ENCODE measurements around the gene PRR35. TPM values are rescaled to one million over a fixed set of nuclear protein-coding genes. Genes with fewer than 3 reads are reported as not detected.

The PRR35 gene
- total RNA-seq, 2 experiments from 2014 or later = not detected

DNA sequence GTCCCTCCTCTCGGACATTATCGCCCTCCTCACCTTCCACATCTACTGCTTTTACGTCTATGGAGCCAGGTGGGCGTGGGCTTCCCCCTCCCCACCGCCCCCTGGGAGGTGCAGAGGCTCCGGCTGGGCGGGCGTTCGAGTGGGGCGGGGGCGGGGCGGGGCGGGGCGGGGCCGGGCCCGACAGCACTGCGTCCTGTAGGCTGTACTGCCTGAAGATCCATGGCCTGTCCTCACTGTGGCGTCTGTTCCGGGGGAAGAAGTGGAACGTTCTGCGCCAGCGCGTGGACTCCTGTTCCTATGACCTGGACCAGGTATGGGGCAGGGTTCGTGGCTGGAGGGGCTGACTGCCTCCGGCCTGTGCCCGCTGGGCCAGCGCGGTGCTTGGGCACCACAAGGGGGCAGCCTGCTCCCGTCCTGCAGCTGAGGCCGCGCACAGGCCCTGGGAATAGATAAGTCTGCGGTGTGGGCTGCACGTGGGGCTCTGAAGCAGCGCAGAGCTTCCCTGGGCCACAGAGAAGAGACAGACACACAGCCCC, 18.7 kb downstream of the PRR35 start:
- CTCF ChIA-PET = interaction anchor here (0.6 to 0.9 kb wide), 2 partner anchors 31 to 534 kb away, joined by 3 read pairs; no protein-coding TSS in a partner anchor
- H3K36me3 Mint-ChIP-seq (ENCODE audit: low read depth) = no peaks in the 10 kb centered on the region
- H3K4me1 Mint-ChIP-seq = peaks cover 3% of the 10 kb centered on the region
- no peak overlapping the region for H3K4me3 Mint-ChIP-seq
- peak; percentile 77 for DNase-seq
- no peaks in the 10 kb centered on the region for H3K9me3 Mint-ChIP-seq
- H3K27ac Mint-ChIP-seq = no peak overlapping the region
- POLR2A ChIA-PET = interaction anchor here (0.9 to 1.0 kb wide), 2 partner anchors 9 to 89 kb away, joined by 4 to 6 read pairs; partner anchors contain the start of gene RHOT2
- H3K27me3 Mint-ChIP-seq = no peaks in the 10 kb centered on the region

DNA sequence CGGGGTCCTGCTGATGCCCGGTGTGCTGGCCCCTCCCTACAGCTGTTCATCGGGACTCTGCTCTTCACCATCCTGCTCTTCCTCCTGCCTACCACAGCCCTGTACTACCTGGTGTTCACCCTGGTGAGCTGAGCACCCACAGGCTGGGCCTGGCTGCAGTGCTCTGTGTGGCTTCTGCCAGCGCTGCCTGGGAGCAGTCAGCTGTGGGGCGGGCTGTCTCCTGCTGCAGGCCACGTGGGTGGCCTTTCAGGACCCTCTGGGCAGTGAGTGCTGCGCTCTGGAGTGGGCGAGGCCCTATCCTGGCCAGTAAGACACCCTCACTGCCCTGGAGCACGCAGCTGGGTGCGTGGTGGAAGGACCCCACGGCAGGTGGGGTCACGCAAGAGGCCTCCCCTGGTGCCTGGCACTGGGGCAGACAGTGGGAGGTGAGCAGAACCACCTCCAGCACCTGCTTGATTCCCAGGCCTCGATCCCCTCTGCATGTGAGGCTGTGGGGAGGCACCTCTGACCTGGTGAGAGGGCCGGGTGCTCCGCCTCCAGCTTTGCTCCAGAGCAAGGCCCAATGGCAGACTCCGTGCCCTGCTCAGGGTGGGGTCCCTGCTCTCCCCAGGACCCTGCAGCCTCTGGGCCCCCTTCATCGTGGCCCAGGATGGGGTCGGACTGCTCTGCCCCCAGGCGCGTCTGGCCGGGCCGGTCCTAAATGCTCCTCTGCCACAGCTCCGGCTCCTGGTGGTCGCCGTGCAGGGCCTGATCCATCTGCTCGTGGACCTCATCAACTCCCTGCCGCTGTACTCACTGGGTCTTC, 20.1 kb downstream of the PRR35 start:
- Mint-ChIP-seq H3K9me3 (no peaks in the 10 kb centered on the region), H3K36me3 (ENCODE audit: low read depth) (no peaks in the 10 kb centered on the region), H3K4me1 (peaks cover 3% of the 10 kb centered on the region), H3K4me3 (no peak overlapping the region), H3K27ac (no peak overlapping the region), H3K27me3 (no peaks in the 10 kb centered on the region)
- no peak for DNase-seq
- ChIA-PET POLR2A (interaction anchor here (0.9 kb wide), 1 partner anchor 53 kb away, joined by 3 read pairs; the partner anchor contains the start of gene CAPN15), CTCF (no interaction called here)

DNA sequence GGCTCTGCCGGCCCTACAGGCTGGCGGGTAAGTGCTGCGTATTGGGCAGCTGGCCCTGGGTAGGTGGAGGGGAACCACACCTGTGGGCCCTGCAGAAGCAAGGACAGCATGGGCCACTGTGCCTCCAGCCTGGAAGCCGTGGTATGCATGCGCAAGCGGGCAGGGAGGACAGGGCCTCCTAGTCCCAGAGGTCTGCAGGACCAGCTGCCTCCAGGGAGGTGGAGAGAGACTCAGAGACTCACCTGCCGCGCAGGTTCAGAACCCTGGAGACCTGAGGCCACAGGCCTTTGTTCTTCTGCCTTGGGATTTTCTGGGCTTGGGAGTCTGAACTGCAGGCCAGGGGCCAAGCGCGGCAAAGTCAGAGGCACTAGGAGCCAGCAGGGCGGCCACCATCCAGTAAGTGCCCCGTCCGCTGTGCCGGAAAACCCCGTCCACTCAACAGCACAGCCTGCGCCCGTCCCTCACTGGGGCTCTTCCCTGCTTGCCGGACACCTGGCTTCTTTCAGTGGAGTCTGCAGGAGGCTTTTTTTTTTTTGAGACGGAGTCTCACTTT, 20.8 kb downstream of the PRR35 start:
- Mint-ChIP-seq H3K36me3 (ENCODE audit: low read depth) (no peaks in the 10 kb centered on the region), H3K4me1 (peaks cover 3% of the 10 kb centered on the region), H3K9me3 (no peaks in the 10 kb centered on the region), H3K27ac (no peak overlapping the region), H3K27me3 (no peaks in the 10 kb centered on the region), H3K4me3 (no peak overlapping the region)
- ChIA-PET POLR2A (interaction anchor here (0.9 kb wide), 1 partner anchor 54 kb away, joined by 3 read pairs; the partner anchor contains the start of gene CAPN15), CTCF (no interaction called here)
- no peak for DNase-seq

DNA sequence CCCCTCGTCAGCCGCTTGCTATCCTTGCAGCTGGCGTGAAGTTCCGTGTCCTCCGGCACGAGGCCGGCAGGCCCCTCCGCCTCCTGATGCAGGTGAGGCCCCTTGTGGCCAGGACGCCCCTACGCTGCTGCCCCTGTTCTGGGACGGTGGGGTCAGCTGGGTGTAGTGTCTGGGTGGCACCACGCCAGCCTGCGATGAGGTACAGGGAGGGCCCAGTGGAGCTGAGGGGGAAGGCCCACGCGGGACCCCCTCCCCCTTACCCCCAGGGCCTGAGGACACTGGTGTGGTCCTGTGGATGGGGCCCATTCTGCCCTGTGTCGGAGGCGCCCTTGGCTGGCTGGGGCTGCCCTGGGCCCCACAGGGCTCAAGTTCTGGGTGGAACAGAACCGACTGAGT, 22.0 kb downstream of the PRR35 start:
- POLR2A ChIA-PET = no interaction called here
- DNase-seq = no peak
- H3K27ac Mint-ChIP-seq = no peak overlapping the region
- no peak overlapping the region for H3K4me3 Mint-ChIP-seq
- H3K9me3 Mint-ChIP-seq = no peaks in the 10 kb centered on the region
- no peaks in the 10 kb centered on the region for H3K27me3 Mint-ChIP-seq
- CTCF ChIA-PET = interaction anchor here (0.6 kb wide), 1 partner anchor 61 kb away, joined by 3 read pairs; no protein-coding TSS in a partner anchor
- no peaks in the 10 kb centered on the region for H3K36me3 Mint-ChIP-seq (ENCODE audit: low read depth)
- H3K4me1 Mint-ChIP-seq = peaks cover 7% of the 10 kb centered on the region

DNA sequence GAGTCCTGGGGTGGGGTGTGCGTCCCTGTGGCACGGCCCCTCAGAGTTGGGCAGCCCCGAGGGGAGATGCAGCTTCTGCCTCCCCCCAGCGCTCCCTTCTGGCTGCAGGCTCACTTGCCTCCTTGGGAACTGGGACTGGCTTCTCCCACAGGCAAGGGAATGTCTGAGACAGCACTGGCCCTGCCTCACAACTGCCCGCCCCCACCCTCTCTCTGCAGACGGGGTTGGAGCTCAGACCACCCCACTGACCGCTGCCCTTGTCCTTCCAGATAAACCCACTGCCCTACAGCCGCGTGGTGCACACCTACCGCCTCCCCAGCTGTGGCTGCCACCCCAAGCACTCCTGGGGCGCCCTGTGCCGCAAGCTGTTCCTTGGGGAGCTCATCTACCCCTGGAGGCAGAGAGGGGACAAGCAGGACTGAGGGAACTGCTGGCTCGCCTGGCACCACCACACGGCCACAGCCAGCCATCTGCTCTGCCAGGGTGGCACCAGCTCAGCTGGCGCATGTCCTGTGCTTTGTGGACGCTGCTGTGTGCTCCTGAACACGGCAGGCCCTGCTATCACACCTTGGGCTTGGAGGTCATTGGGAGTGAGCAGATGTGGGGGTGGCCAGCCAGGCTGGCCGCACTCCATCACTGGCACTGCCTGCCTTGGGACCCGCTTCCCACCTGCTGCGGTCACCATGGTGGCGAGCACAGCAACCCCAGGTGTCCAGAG, 22.6 kb downstream of the PRR35 start:
- Mint-ChIP-seq H3K36me3 (ENCODE audit: low read depth) (peaks cover 2% of the 10 kb centered on the region), H3K27me3 (no peaks in the 10 kb centered on the region), H3K9me3 (no peaks in the 10 kb centered on the region), H3K27ac (no peak overlapping the region), H3K4me3 (no peak overlapping the region), H3K4me1 (peaks cover 12% of the 10 kb centered on the region)
- CTCF ChIA-PET = no interaction called here
- no peak for DNase-seq
- POLR2A ChIA-PET = no interaction called here

DNA sequence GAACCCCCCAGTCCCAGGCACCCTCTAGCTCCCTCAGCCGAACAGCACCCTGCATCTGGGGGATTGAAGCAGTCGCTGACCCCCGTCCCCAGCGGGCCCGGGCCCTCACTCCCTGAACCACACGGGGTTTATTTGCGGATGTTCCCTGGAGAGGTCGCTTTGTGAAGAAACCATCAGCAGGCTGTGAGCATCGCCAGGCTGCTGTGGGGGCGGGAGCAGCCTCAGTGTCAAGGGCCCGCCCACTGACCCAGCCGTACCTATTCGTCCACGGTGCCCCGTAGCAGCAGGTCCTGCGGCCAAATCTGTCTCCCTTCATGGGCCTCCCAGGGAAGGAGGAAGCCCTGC, 23.2 kb downstream of the PRR35 start:
- H3K4me3 Mint-ChIP-seq = no peak overlapping the region
- POLR2A ChIA-PET = no interaction called here
- H3K36me3 Mint-ChIP-seq (ENCODE audit: low read depth) = peaks cover 2% of the 10 kb centered on the region
- H3K27ac Mint-ChIP-seq = no peak overlapping the region
- H3K27me3 Mint-ChIP-seq = no peaks in the 10 kb centered on the region
- H3K4me1 Mint-ChIP-seq = peaks cover 16% of the 10 kb centered on the region
- no peaks in the 10 kb centered on the region for H3K9me3 Mint-ChIP-seq
- no peak for DNase-seq
- CTCF ChIA-PET = no interaction called here

DNA sequence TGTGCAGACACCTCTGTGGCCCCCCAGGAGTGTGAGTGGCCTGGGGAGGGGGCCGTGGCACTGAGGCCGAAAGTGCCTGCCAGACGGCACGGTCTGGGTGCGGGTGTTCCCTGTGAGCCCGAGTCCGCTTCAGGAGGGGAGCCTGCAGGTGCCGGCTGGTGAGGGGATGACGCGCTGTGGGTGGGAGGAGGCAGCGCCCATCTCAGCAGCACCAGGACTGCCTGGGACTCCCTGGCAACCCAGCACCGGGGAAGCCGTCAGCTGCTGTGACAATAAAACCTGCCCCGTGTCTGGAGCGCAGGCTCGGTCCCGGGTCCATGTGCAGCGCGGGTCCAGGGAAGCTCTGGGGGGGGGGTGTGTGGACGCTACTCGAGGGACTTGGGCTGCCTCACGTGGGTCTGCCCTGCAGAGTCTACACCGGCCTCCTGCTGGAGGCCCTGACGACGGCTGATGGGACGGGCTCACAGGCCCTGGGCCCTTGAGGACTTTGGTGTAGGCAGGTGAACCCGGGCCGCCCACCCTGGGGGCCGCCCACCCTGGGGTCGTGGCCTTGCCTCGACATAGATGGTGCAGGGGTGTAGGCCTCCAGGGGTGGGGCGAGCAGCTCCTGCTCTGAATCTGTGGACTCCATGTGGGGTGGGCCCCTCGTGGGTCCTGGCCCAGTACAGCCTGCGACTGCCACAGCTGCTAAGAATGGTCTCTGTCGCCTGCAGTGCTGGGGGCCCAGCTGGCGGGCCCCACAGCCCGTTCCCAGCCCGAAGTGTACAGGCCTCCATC, 23.8 kb downstream of the PRR35 start:
- ChIA-PET POLR2A (no interaction called here), CTCF (no interaction called here)
- peaks cover 2% of the 10 kb centered on the region for H3K36me3 Mint-ChIP-seq (ENCODE audit: low read depth)
- DNase-seq = no peak
- H3K27ac Mint-ChIP-seq = no peak overlapping the region
- no peaks in the 10 kb centered on the region for H3K9me3 Mint-ChIP-seq
- no peak overlapping the region for H3K4me3 Mint-ChIP-seq
- peaks cover 15% of the 10 kb centered on the region for H3K4me1 Mint-ChIP-seq
- H3K27me3 Mint-ChIP-seq = no peaks in the 10 kb centered on the region

DNA sequence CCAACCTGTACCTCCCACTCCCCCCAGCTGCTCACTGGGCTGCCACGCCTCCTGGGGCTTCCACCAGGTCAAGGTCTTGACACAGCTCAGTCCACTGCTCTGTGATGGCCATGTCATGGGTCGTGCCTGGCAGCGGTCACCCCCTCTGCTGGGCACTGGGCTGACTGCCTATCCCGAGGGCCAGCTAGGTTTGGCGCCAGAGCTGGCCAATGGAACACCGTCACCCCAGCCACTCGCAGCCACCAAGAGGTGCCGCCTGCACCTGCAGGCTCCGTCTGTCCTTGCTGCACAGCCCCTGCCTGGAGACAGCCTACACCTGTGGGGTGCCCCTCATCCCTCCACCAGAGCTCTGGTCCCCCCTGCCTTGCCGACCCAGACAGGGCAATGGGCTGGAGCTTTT, 25.2 kb downstream of the PRR35 start:
- CTCF ChIA-PET = interaction anchor here (1.0 kb wide), 1 partner anchor 8 kb away, joined by 3 read pairs; no protein-coding TSS in a partner anchor
- Mint-ChIP-seq H3K27ac (no peak overlapping the region), H3K36me3 (ENCODE audit: low read depth) (peaks cover 2% of the 10 kb centered on the region), H3K27me3 (no peaks in the 10 kb centered on the region), H3K4me1 (peaks cover 13% of the 10 kb centered on the region), H3K9me3 (no peaks in the 10 kb centered on the region), H3K4me3 (no peak overlapping the region)
- POLR2A ChIA-PET = interaction anchor here (1.4 kb wide), 1 partner anchor 18 kb away, joined by 3 read pairs; no protein-coding TSS in a partner anchor
- DNase-seq = no peak

DNA sequence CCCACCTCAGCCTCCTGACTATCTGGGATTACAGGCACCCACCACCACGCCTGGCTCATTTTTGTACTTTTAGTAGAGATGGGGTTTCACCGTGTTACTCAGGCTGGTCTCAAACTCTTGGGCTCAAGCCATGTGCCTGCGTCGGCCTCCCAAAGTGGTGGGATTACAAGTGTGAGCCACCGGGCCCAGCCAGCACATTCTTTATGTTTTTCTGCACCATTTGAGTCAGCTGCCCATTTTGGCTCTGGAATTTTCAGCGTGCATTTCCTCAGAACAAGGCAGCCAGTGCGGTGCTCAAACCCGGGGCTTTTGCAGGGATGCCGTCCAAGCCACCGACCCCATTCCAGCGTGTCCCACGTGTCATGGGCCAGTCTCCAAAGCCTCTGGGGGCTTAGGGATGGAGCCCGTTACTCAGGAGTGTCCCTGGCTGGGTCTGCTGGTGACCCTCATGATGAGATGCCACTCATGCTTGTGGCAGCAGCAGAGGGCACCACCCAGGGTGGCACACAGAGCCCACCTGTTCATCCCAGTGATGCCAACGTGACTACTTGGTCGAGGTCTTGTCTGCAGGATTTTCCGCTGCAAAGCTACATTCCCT, 26.0 kb downstream of the PRR35 start:
- CTCF ChIA-PET = interaction anchor here (1.0 kb wide), 1 partner anchor 9 kb away, joined by 3 read pairs; no protein-coding TSS in a partner anchor
- POLR2A ChIA-PET = interaction anchor here (1.4 kb wide), 1 partner anchor 19 kb away, joined by 3 read pairs; no protein-coding TSS in a partner anchor
- DNase-seq = no peak
- Mint-ChIP-seq H3K27me3 (no peaks in the 10 kb centered on the region), H3K4me1 (peaks cover 20% of the 10 kb centered on the region), H3K4me3 (no peak overlapping the region), H3K27ac (no peak overlapping the region), H3K9me3 (no peaks in the 10 kb centered on the region), H3K36me3 (ENCODE audit: low read depth) (peaks cover 2% of the 10 kb centered on the region)

DNA sequence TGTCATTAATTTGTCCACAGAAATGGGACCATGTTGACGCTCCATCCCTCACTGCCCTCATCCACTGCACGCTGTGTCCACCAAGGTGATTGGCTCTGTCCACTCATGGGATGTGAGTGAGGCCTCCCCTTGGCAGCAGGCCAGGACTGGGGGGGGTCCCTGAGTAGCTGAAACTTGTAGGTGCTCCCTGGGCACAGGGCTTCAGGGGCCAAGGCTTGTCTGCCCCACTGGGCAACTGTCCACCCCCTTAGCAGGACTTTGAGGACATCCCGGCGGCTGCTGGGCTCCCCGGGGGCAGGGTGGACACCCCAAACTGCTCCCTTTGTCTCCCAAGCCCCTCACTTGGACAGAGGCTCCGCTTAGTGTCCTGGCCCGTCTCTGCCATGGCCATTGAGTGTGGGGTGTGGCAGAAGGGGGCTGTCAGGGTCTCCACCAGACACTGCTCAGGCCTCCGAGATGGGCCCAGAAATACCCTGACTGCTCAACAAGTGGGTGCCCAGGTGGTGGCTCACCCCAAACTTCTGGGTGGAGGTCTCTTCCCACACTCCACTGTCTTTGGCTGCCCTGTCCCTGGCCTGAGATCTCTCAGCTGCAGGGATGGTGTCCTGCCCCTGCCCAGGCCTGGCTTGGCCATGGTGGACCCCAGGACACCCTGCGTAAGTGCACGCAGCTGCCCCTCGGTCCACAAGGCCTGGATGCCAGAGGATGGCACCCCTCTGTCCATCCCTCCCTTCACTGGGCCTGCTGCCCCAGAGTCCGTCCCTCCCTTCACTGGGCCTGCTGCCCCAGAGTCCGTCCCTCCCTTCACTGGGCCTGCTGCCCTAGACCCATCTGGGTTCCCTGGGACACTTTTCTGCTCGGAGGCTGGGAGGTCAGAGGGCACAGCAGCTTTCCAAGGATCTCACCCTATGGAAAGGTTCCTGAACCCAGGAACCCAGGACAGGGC, 26.7 kb downstream of the PRR35 start:
- DNase-seq = no peak
- peak overlapping the region; percentile 76 for H3K27ac Mint-ChIP-seq
- H3K36me3 Mint-ChIP-seq (ENCODE audit: low read depth) = peaks cover 2% of the 10 kb centered on the region
- peak overlapping the region; percentile 82 for H3K4me3 Mint-ChIP-seq
- H3K4me1 Mint-ChIP-seq = peaks cover 23% of the 10 kb centered on the region
- CTCF ChIA-PET = no interaction called here
- no peaks in the 10 kb centered on the region for H3K9me3 Mint-ChIP-seq
- POLR2A ChIA-PET = interaction anchor here (1.2 to 2.2 kb wide), 4 partner anchors 16 to 109 kb away, joined by 5 to 10 read pairs (median 7); partner anchors contain the start of gene PIGQ
- no peaks in the 10 kb centered on the region for H3K27me3 Mint-ChIP-seq

DNA sequence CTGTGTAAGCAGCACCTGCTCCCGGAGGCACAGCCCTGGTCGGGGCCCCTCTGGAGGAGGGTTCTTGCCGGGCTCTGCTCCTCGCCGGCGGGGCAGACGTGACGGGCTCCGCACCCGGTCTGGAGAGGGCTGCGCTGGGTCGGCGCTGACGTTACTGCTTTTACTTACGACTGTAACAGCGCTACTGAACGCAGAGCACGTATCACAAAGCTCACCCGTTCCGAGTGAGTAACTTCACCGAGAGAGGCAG, 28.4 kb downstream of the PRR35 start:
- POLR2A ChIA-PET = interaction anchor here (0.8 to 2.2 kb wide), 11 partner anchors 9 to 163 kb away, joined by 3 to 15 read pairs (median 6); partner anchors contain the start of genes METTL26, PIGQ and RAB11FIP3
- CTCF ChIA-PET = interaction anchor here (0.7 to 1.3 kb wide), 2 partner anchors 11 to 60 kb away, joined by 3 read pairs; no protein-coding TSS in a partner anchor
- H3K4me3 Mint-ChIP-seq = peak overlapping the region; percentile 82
- no peaks in the 10 kb centered on the region for H3K27me3 Mint-ChIP-seq
- H3K4me1 Mint-ChIP-seq = peaks cover 27% of the 10 kb centered on the region
- peak; percentile 69 for DNase-seq
- peak overlapping the region; percentile 99 for H3K27ac Mint-ChIP-seq
- peaks cover 2% of the 10 kb centered on the region for H3K36me3 Mint-ChIP-seq (ENCODE audit: low read depth)
- no peaks in the 10 kb centered on the region for H3K9me3 Mint-ChIP-seq
